ENCODE measurements around the gene PRF1.
"Not testable (repeated sequence)": the region's sequence is repeated elsewhere in the genome, so short reads cannot be mapped to it uniquely, and the experiment has no call there.

Gene PRF1

DNA sequence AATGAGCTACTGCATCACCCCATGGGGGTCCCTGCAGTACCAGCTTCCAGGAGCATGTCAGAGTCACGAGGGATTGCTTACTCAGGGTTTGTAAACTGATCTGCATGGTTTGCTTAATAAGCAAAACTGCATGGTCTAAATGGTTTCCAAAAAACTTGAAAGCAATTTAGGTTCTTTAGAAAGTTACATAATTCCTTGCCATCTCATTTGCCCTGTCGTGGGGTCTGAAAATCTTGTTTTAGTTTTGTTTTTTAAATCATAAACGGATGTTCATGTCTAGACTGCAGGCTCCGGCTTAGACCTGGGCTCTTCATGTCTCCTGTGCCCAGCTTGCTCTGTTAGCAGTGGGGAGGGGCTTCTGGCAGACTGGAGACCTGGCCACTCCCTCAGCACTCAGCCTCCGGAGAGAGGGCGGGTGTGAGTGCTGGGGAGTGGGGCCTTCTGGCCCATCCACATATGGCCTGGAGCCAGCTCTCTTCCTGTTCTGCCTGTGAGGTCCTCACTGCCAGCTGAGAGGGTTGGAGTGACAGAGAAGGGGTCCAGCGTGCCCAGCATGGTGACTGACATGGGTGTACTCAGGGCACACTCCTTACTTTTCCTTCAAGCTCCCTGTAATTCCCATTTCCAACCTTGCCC, 17.5 kb downstream of the PRF1 start:
- TF ChIP-seq, protein P1, sequence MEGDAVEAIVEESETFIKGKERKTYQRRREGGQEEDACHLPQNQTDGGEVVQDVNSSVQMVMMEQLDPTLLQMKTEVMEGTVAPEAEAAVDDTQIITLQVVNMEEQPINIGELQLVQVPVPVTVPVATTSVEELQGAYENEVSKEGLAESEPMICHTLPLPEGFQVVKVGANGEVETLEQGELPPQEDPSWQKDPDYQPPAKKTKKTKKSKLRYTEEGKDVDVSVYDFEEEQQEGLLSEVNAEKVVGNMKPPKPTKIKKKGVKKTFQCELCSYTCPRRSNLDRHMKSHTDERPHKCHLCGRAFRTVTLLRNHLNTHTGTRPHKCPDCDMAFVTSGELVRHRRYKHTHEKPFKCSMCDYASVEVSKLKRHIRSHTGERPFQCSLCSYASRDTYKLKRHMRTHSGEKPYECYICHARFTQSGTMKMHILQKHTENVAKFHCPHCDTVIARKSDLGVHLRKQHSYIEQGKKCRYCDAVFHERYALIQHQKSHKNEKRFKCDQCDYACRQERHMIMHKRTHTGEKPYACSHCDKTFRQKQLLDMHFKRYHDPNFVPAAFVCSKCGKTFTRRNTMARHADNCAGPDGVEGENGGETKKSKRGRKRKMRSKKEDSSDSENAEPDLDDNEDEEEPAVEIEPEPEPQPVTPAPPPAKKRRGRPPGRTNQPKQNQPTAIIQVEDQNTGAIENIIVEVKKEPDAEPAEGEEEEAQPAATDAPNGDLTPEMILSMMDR (IDR thresholded peaks at IDR 0.05; ENCODE audit: low read depth, low read length), result no peak
- H3K4me3 ChIP-seq (ENCODE audit: low read depth, low read length), result no peak overlapping the region

- TF ChIP-seq, protein P1 (IDR thresholded peaks at IDR 0.05; ENCODE audit: low read depth, low read length), result no peak
- no peak overlapping the region for H3K4me3 ChIP-seq (ENCODE audit: low read depth, low read length)
These were observed 18.2 kb downstream of the PRF1 start for GRCh38 chr10:70584366-70584765.

GRCh38 chr10:70583669-70584037, 18.9 kb downstream of the PRF1 start:
- H3K4me3 ChIP-seq (ENCODE audit: low read depth, low read length), result no peak overlapping the region
- TF ChIP-seq, protein P1 (IDR thresholded peaks at IDR 0.05; ENCODE audit: low read depth, low read length), result no peak

DNA sequence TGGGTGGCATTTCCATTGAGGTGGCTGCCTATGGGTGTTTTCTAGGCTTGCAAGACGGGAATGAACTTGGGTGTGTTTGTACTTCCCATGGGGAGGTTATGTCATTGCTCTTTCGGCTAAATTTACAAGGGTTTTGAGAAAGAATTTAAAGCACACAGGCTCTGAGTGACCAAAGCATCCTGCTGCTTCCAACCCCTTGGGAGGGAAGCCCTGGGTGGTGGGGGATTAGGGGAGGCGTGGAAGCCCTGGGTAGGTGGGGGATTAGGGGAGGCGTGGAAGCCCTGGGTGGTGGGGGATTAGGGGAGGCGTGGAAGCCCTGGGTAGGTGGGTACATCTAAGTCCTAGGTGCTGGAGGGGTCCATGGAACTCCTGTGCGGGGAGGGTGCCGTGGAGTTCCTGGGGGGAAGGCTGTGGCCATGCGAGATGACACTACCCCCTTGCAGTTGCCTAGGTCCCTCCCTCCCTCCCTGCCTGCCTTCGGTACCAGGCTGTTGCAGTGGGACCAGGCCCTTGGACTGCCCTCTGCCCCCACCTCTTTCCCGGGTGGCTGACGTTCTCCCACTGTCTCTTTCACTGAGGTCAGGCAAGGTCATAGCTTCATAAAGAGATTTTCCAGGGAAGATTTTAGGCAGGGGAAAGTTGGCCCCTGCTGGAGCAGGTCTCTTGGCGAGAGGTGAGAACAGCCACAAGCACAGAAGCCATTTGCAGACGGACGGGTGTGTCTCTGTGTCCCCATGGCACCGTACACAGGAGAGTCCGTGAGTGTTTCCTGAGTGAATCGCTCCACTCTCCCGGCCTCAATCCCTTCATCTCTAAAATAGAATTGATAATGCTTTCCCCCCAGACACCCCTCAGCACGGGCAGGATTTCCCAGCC, 19.5 kb downstream of the PRF1 start:
- TF ChIP-seq, protein P1 (IDR thresholded peaks at IDR 0.05; ENCODE audit: low read depth, low read length), result no peak
- H3K4me3 ChIP-seq (ENCODE audit: low read depth, low read length), result no peak overlapping the region

DNA sequence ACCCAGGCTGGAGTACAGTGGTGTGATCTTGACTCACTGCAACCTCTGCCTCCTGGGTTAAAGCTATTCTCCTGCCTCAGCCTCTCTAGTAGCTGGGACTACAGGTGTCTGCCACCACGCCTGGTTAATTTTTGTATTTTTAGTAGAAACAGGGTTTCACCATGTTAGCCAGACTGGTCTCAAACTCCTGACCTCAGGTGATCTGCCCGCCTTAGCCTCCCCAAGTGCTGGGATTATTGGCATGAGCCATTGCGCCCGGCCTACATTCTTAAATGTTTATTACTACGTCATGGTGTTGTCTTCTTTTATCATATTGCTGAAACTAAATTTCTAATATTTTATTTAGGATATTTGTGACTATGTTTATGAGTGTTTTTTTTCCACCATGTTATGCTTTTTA, 21.4 kb downstream of the PRF1 start:
- not testable (repeated sequence) for H3K4me3 ChIP-seq (ENCODE audit: low read depth, low read length)

GRCh38 chr10:70579234-70580002, 23.1 kb downstream of the PRF1 start:
- H3K4me3 ChIP-seq (ENCODE audit: low read depth, low read length), result no peak overlapping the region
- TF ChIP-seq, protein P1 (IDR thresholded peaks at IDR 0.05; ENCODE audit: low read depth, low read length), result no peak

- TF ChIP-seq, protein P1 (IDR thresholded peaks at IDR 0.05; ENCODE audit: low read depth, low read length), result no peak
- H3K4me3 ChIP-seq (ENCODE audit: low read depth, low read length), result no peak overlapping the region
These were observed 24.1 kb downstream of the PRF1 start for GRCh38 chr10:70578371-70578947.
